ENCODE measurements around the gene CDK2AP2. TPM values are rescaled to one million over a fixed set of nuclear protein-coding genes. Genes with fewer than 3 reads are reported as not detected.

Gene CDK2AP2
- total and polyA plus RNA-seq, 9 of the 15 experiments (the other 6 are each of a cell fraction or from before 2014, with no cell fraction given): 4.4 to 47.4 (median 21.7) TPM

- FAIRE-seq: no peak
- no peaks in the 10 kb centered on the region for H3K79me2 ChIP-seq (ENCODE audit: control insufficient read depth, insufficient read depth, low read length)
These were observed 49.7 kb downstream of the CDK2AP2 start for GRCh38 chr11:67458266-67458665.

More at GRCh38 chr11:67458266-67458665, 49.7 kb downstream of the CDK2AP2 start:
- H3K9me1 ChIP-seq (ENCODE audit: control insufficient read depth, insufficient read depth, low read length): no peaks in the 10 kb centered on the region
- BruUV-seq (replicated peaks): no TSS peak
- in situ Hi-C loops (cut with MboI) (no loop called here), intact Hi-C loops (cut with micrococcal nuclease) (no loop called here)
- H3K36me3 ChIP-seq (ENCODE audit: control insufficient read depth, insufficient read depth, low read length): no peaks in the 10 kb centered on the region
- H4K20me1 ChIP-seq (replicated peaks; ENCODE audit: control insufficient read depth, insufficient read depth, low read length): no peaks in the 10 kb centered on the region
- H2AFZ ChIP-seq (ENCODE audit: low read depth, low read length): no peak overlapping the region
- no peaks in the 10 kb centered on the region for H3K9me3 ChIP-seq (replicated peaks; ENCODE audit: control insufficient read depth, insufficient read depth, low read depth, low read length)
- no peak overlapping the region for H3K4me3 ChIP-seq
- CTCF ChIA-PET (ENCODE audit: low intra/inter-chr PET ratio): no interaction called here
- peak overlapping the region in 1 of 2 experiments; percentile 37; a peak in 2 of 4 replicates for H3K9ac ChIP-seq (ENCODE audit: insufficient read depth in 1 of 2, low read depth in 2 of 2, low read length in 2 of 2)
- ATAC-seq (no peak), DNase-seq (ENCODE audit: extremely low read depth in 1 of 4, low spot score in 3 of 4) (peak in 1 of 4 experiments; percentile 5)
- POLR2A ChIA-PET: interaction anchor here (1.4 kb wide), 1 partner anchor 11 kb away, joined by 7 read pairs; no protein-coding TSS in a partner anchor
- 54% methylated on average over 18 of the region's 19 CpGs for WGBS (ENCODE audit: insufficient coverage, low coverage, missing lambda C conversion rate)
- no peak overlapping the region for H3K27ac ChIP-seq (ENCODE audit: extremely low read depth, low read depth, low read length)
- H3K4me2 ChIP-seq (ENCODE audit: insufficient read depth, low read length): no peak overlapping the region
- H3K27me3 ChIP-seq (ENCODE audit: control insufficient read depth in 2 of 2, insufficient read depth in 2 of 2, low read length in 2 of 2): no peaks in the 10 kb centered on the region
- TF ChIP-seq HMGN3 (IDR thresholded peaks at IDR 0.05; ENCODE audit: borderline replicate concordance, extremely low read depth, insufficient read length, low read depth, low read length): no peak
- TF ChIP-seq ZBTB33 (CRISPR knock-in tag; IDR thresholded peaks at IDR 0.05): peak; percentile 60; the same call in 1 of the 2 replicates
- TF ChIP-seq PML (IDR thresholded peaks at IDR 0.05; ENCODE audit: low read length): no peak
- TF ChIP-seq TCF7L2 (IDR thresholded peaks at IDR 0.05; ENCODE audit: low read depth, low read length): no peak
- no peak for TF ChIP-seq KDM1A (IDR thresholded peaks at IDR 0.05)
- no peak for TF ChIP-seq ZBTB5 (IDR thresholded peaks at IDR 0.05)
- no peak for TF ChIP-seq PBX2 (CRISPR knock-in tag; IDR thresholded peaks at IDR 0.05; ENCODE audit: low read depth)
- no peak for TF ChIP-seq PBX2 (tag; conservative IDR thresholded peaks at IDR 0.05; ENCODE audit: low read depth)
- TF ChIP-seq EP400 (IDR thresholded peaks at IDR 0.05): no peak
- peaks cover 3 to 40% of the 10 kb centered on the region in 2 experiments; a peak in 4 of 5 replicates for H3K4me1 ChIP-seq (replicated peaks in 1 of 2; ENCODE audit: control insufficient read depth in 2 of 2, insufficient read depth in 2 of 2, low read length in 2 of 2)
